Sciatic nerve (tissue), 2 donors: ENCODE data around the gene MGAT2. TPM values are rescaled to one million over a fixed set of nuclear protein-coding genes. Genes with fewer than 3 reads are reported as not detected.
"Not testable (repeated sequence)": the region's sequence is repeated elsewhere in the genome, so short reads cannot be mapped to it uniquely, and the experiment has no call there.

Experiments used
- ATAC-seq: fragments of 200-7000 bp; cut with Tn5 transposase; one replicate; pipeline ENCODE4 v1.9.1; 2020; ENCODE audit warnings: mild to moderate bottlenecking, moderate library complexity
- DNase-seq: peaks from one replicate; pipeline ENCODE4 v3.0.0-alpha.2; 2020; ENCODE audit warnings: low spot score
- intact Hi-C: fragments of 100-400 bp; cut with DNase I; formaldehyde crosslinking; loops from one replicate; pipeline ENCODE4 v1.14.2; 2022
- total RNA-seq: library from RNA; stranded (reverse); fragmentation: NEBNext Ultra II Directional; extraction: Animal tissue kit (Norgen Biotek cat#: 25700); gene quantifications from one replicate; pipeline ENCODE4 v1.2.1, GENCODE V29; 2021
- donor health status: DM: no; HTN: no; CAD: no.
- donor health status: DM: no; HTN: no; CAD: no.

Gene MGAT2
- total RNA-seq, 1 donor from 2014 or later = 16.4 TPM

- DNase-seq = no peak
- intact Hi-C loops = no loop called here
- no peak for ATAC-seq
Measured at GRCh38 chr14:49637534-49638078, 17.0 kb downstream of the MGAT2 start.

- intact Hi-C loops = no loop called here
- DNase-seq = no peak
- ATAC-seq = no peak
Measured at GRCh38 chr14:49640540-49641417, 20.2 kb downstream of the MGAT2 start.

GRCh38 chr14:49641697-49642129 lies 21.1 kb downstream of the MGAT2 start:
- DNase-seq (no peak), ATAC-seq (peak; percentile 84)
- intact Hi-C loops = no loop called here

GRCh38 chr14:49642163-49642562 lies 21.6 kb downstream of the MGAT2 start:
- intact Hi-C loops = no loop called here
- DNase-seq = no peak
- ATAC-seq = no peak

GRCh38 chr14:49653508-49653907 lies 32.9 kb downstream of the MGAT2 start:
- DNase-seq (no peak), ATAC-seq (no peak)
- intact Hi-C loops = no loop called here

- intact Hi-C loops = no loop called here
- ATAC-seq (no peak), DNase-seq (no peak)
Measured at GRCh38 chr14:49654511-49654910, 33.9 kb downstream of the MGAT2 start.

- intact Hi-C loops, ATAC-seq, DNase-seq: not testable (repeated sequence)
Measured at GRCh38 chr14:49657500-49657899, 36.9 kb downstream of the MGAT2 start.

- intact Hi-C loops = no loop called here
- no peak for ATAC-seq
- no peak for DNase-seq
Measured at GRCh38 chr14:49659526-49660455, 39.2 kb downstream of the MGAT2 start.

GRCh38 chr14:49670475-49670874 lies 49.9 kb downstream of the MGAT2 start:
- intact Hi-C loops = no loop called here
- no peak for DNase-seq
- ATAC-seq = no peak

Other genes with a start within 250 kb of the MGAT2 start
- 737 TPM for gene RPS29, start 34.4 kb upstream of the MGAT2 start, total RNA-seq
- 8.3 TPM for gene LRR1, start 21.9 kb upstream of the MGAT2 start, total RNA-seq
- 185 TPM for gene RPL36AL, start 173 bp upstream of the MGAT2 start, total RNA-seq
- 5.1 TPM for gene DNAAF2, start 14.4 kb downstream of the MGAT2 start, total RNA-seq
- gene POLE2, start 67.4 kb downstream of the MGAT2 start, total RNA-seq = 2.0 TPM
- gene KLHDC1, start 72.3 kb downstream of the MGAT2 start, total RNA-seq = 20.7 TPM
- gene KLHDC2, start 147.4 kb downstream of the MGAT2 start, total RNA-seq = 58.9 TPM
- gene NEMF, start 232.0 kb downstream of the MGAT2 start, total RNA-seq = 92.4 TPM